Transverse colon (tissue), 4 donors: ENCODE data around the gene NAA25. TPM values are rescaled to one million over a fixed set of nuclear protein-coding genes. Genes with fewer than 3 reads are reported as not detected.

Experiments used
- DNase-seq: peaks from one replicate; pipeline ENCODE4 v3.0.0-alpha.2; 2019
- H3K27ac ChIP-seq, 4 donors: fragments of 200-600 bp; sonication (generic); 2 replicates each; pipeline ENCODE4 v1.5.1; 2016 to 2018; ENCODE audit warnings: inconsistent platforms in 4 of 4
- H3K27me3 ChIP-seq: fragments of 200-600 bp; sonication (generic); 2 replicates; pipeline ENCODE4 v1.5.1; 2017; ENCODE audit warnings: inconsistent platforms
- H3K36me3 ChIP-seq, 4 donors: fragments of 200-600 bp; sonication (generic); 2 replicates each; pipeline ENCODE4 v1.5.1; 2017 to 2019; ENCODE audit warnings: inconsistent platforms in 4 of 4
- H3K4me1 ChIP-seq, 4 donors: fragments of 200-600 bp; sonication (generic); 2 replicates each; pipeline ENCODE4 v1.5.1; 2017 to 2020; ENCODE audit warnings: inconsistent platforms in 4 of 4
- H3K4me3 ChIP-seq, 4 donors: fragments of 200-600 bp; sonication (generic); 1 replicate in 1 of 4; 2 replicates in 3 of 4; pipeline versions ENCODE4 v1.5.1 to v1.6.1; 2017 to 2019; ENCODE audit warnings: inconsistent platforms in 4 of 4
- H3K9me3 ChIP-seq, 2 donors: fragments of 200-600 bp; sonication (generic); 2 replicates each; pipeline ENCODE4 v1.5.1; 2017 to 2019; ENCODE audit warnings: inconsistent platforms in 2 of 2
- CTCF ChIP-seq, 5 experiments: fragments of 200-600 bp in 3 of 5; fragments of 450-650 bp in 2 of 5; sonication (generic) in 3 of 5; IDR thresholded peaks; 1 replicate in 2 of 5; 2 replicates in 3 of 5; pipeline ENCODE4 v1.5.1; 2016 to 2017; ENCODE audit warnings: antibody characterized with exemption in 5 of 5, inconsistent platforms in 3 of 5, mild to moderate bottlenecking in 2 of 5, moderate library complexity in 1 of 5
- EP300 ChIP-seq: sonication (generic); formaldehyde crosslinking; IDR thresholded peaks from one replicate; pipeline ENCODE4 v1.6.1; 2017; ENCODE audit warnings: antibody characterized with exemption, low read depth
- POLR2A ChIP-seq: fragments of 450-650 bp; IDR thresholded peaks from one replicate; pipeline ENCODE4 v1.6.1; 2016; ENCODE audit warnings: antibody characterized with exemption, mild to moderate bottlenecking, moderate library complexity
- POLR2AphosphoS5 ChIP-seq, 3 donors: sonication (generic); formaldehyde crosslinking; IDR thresholded peaks; one replicate each; pipeline ENCODE4 v1.6.1; 2016; ENCODE audit warnings: antibody characterized with exemption in 3 of 3
- WGBS, 2 donors: methylation state at CpG; one replicate each; pipeline ENCODE4 v1.1.5; 2018; ENCODE audit warnings: low coverage in 1 of 2; 5-methylcytosine and 5-hydroxymethylcytosine counted together
- in situ Hi-C, 4 donors: fragments of 200-750 bp; cut with MboI; loops; one replicate each; pipeline versions ENCODE4 v1.15.0 to v1.15.1; 2017; ENCODE audit warnings: low sequenced_read_pairs in 3 of 4, low pct_ligation_motif_present in 1 of 4, low pct_unique_long_range_greater_than_20kb in 1 of 4
- intact Hi-C: fragments of 100-400 bp; cut with DNase I; formaldehyde crosslinking; loops from one replicate; pipeline ENCODE4 v1.15.1; 2023; ENCODE audit warnings: low total_unique reads
- total RNA-seq, 4 donors: library from RNA; depleted of rRNA; stranded (reverse); fragments of >200 nt; gene quantifications; one replicate each; pipeline ENCODE4 v1.1.0, GENCODE V29; 2016

The NAA25 gene
- total RNA-seq, 4 donors from 2014 or later, result 6.7 to 63.7 (median 18.4) TPM

- peaks cover 0 to 61% (median 27%) of the 10 kb centered on the region in 4 donors for H3K36me3 ChIP-seq
- intact Hi-C loops, result no loop called here
- WGBS, 2 donors, result 73 to 85% methylated on average over 4 of the region's 4 CpGs
Measured at GRCh38 chr12:112035219-112035785, 73.3 kb downstream of the NAA25 start.

GRCh38 chr12:112032292-112032691 is 76.3 kb downstream of the NAA25 start:
- in situ Hi-C loops, result no loop called here
- Histone ChIP-seq H3K27me3 (no peaks in the 10 kb centered on the region), H3K36me3 (peaks cover 0 to 61% (median 19%) of the 10 kb centered on the region in 4 donors), H3K4me1 (no peaks in the 10 kb centered on the region), H3K9me3 (no peaks in the 10 kb centered on the region), H3K27ac (no peak overlapping the region), H3K4me3 (no peak overlapping the region)
- 87 to 92% methylated on average over 3 to 5 of the region's 5 CpGs for WGBS, 2 donors
- DNase-seq, result no peak
- TF ChIP-seq EP300 (no peak), CTCF (IDR thresholded peaks at IDR 0.05) (no peak), POLR2AphosphoS5 (IDR thresholded peaks at IDR 0.05) (no peak), POLR2A (no peak)
- intact Hi-C loops, result no loop called here

More at GRCh38 chr12:112035219-112035785, 73.3 kb downstream of the NAA25 start:
- no peaks in the 10 kb centered on the region for H3K27me3 ChIP-seq
- no peak overlapping the region for H3K27ac ChIP-seq
- in situ Hi-C loops, result no loop called here
- H3K4me1 ChIP-seq, result no peaks in the 10 kb centered on the region
- no peak for DNase-seq
- H3K4me3 ChIP-seq, result no peak overlapping the region
- no peak for TF ChIP-seq EP300
- TF ChIP-seq POLR2AphosphoS5 (IDR thresholded peaks at IDR 0.05), result no peak
- no peak for TF ChIP-seq POLR2A
- no peak for TF ChIP-seq CTCF (IDR thresholded peaks at IDR 0.05)
- no peaks in the 10 kb centered on the region for H3K9me3 ChIP-seq

GRCh38 chr12:112031472-112031871 is 77.1 kb downstream of the NAA25 start:
- no peak for DNase-seq
- H3K36me3 ChIP-seq, result peaks cover 0 to 57% (median 16%) of the 10 kb centered on the region in 4 donors
- no peaks in the 10 kb centered on the region for H3K9me3 ChIP-seq
- intact Hi-C loops (no loop called here), in situ Hi-C loops (no loop called here)
- H3K27me3 ChIP-seq, result no peaks in the 10 kb centered on the region
- no peak for TF ChIP-seq CTCF (IDR thresholded peaks at IDR 0.05)
- no peak for TF ChIP-seq EP300
- TF ChIP-seq POLR2AphosphoS5 (IDR thresholded peaks at IDR 0.05), result no peak
- no peak for TF ChIP-seq POLR2A
- WGBS, 2 donors, result 67 to 81% methylated on average over 2 of the region's 2 CpGs
- H3K4me1 ChIP-seq, result no peaks in the 10 kb centered on the region
- H3K4me3 ChIP-seq, result no peak overlapping the region
- no peak overlapping the region for H3K27ac ChIP-seq

- no peaks in the 10 kb centered on the region for H3K9me3 ChIP-seq
- no peak overlapping the region for H3K4me3 ChIP-seq
- H3K27me3 ChIP-seq, result no peaks in the 10 kb centered on the region
- intact Hi-C loops, result no loop called here
- H3K27ac ChIP-seq, result no peak overlapping the region
- no peak for DNase-seq
- no peaks in the 10 kb centered on the region for H3K4me1 ChIP-seq
- TF ChIP-seq POLR2A (no peak), EP300 (no peak), CTCF (IDR thresholded peaks at IDR 0.05) (no peak), POLR2AphosphoS5 (IDR thresholded peaks at IDR 0.05) (no peak)
- peaks cover 0 to 44% (median 10%) of the 10 kb centered on the region in 4 donors for H3K36me3 ChIP-seq
- in situ Hi-C loops, result no loop called here
- WGBS, 2 donors, result 92 to 95% methylated on average over 2 of the region's 2 CpGs
Measured at GRCh38 chr12:112029301-112029700, 79.3 kb downstream of the NAA25 start.
